NCI-H2196 treated with DMSO at 0.1 percent for 48 hours (cell line): ENCODE data around the gene SSTR4.
"Not testable (repeated sequence)": the region's sequence is repeated elsewhere in the genome, so short reads cannot be mapped to it uniquely, and the experiment has no call there.

Experiments
- DNase-seq: peaks from one replicate; lab custom pipeline; 2025; ENCODE audit not compliant: unreplicated experiment; lab: John Stamatoyannopoulos, UW

Gene SSTR4

DNA sequence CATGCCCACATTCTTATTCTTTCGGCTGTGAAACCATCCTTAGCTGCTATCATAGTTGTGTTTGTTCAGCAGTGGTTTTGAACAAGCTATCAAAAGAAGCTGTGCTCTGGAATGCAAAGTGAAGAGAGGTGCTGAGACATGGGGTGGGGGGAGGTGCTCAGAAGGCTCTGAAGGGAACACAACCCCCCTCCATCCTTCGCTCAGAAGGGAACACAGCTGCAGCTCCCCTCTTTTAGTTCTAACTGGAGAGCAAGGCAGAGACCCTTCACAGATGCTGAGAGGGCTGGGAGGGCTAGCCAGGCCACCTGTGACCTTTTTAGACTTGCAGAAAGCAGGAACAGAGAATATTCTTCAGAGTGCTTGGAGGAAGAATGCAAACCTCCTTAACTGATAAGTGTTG is 17.6 kb upstream of the SSTR4 start:
- no peak for DNase-seq

DNA sequence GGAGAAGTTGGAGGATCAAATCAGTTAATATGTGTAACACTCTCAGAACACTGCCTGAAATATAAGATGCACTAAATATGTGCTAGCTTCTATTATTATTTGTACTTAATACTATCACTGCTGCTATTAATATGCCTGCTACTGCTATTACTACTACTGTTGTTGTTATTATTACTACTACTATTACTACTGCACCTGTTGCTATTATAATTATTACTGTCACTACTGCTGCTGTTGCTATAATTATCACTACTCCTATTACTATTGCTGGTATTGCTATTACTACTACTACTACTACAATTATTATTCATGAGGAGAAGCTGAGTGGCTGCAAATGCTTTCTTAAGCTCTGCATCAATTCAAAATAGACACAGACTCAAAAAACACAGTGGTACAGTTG is 16.7 kb upstream of the SSTR4 start:
- no peak for DNase-seq

DNA sequence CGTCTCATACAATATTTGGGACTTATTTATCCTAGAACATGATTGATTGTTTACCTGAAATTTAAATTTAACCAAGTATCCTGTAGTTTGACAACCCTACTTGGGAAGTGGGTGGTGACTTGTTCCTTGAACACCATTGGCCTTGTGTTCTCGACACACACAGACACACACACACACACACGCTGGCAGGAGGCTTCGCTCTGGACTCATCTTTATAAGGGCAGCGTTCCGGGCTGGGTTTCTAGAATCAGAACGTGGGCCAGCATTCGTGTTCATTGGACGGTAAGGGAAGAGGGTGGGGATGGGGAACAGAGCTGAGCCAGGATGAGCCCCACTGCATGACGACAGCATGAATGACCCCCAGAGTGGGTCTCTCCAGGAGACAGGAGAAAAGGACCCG is 16.2 kb upstream of the SSTR4 start:
- no peak for DNase-seq

DNA sequence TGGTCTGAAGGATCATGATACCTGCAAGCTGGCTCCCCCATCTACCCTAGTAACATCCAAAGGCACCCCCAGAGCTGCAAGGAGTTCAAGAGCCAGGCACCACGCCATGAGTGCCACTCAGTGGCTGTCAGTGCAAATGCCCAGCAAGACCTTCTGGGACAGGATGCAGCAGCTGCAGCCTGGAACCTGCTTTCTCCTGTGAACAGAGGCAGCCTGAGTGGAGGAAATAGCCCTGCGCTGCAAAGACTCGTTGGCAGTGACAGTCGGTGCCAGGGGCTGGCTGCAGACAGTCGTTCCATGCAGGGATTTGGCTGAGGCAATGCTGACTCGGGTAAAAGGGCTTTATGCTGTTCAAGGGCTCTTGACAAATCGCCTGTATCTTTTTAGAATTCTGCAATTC is 15.7 kb upstream of the SSTR4 start:
- no peak for DNase-seq

DNA sequence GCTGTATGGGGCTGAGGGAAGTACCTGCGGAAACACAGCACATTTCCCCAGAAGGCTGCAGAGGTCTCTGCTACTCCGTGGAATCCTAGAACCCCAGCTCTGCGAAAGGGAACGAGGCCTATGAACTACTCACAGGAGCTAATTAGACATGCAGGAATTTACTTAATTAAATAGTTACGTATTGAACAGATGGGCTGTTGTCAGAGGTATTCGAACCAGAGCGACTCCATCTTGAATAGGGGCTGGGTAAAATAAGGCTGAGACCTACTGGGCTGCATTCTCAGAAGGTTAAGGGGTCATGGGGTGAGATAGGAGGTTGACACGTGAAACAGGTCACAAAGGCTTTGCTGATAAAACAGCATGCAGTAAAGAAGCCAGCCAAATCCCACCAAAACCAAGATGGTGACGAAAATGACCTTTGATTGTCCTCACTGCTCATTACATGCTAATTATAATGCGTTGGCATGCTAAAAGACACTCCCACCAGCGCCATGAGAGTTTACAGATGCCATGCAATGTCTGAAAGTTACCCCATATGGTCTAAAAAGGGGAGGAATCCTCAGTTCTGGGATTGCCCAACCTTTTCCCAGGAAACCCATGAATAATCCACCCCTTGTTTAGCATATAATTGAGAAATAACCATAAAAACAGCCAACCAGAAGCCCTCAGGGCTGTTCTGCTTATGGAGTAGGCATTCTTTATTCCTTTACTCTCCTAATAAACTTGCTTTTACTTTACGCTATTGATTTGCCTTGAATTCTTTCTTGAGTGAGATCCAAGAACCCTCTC is 14.7 kb upstream of the SSTR4 start:
- no peak for DNase-seq

DNA sequence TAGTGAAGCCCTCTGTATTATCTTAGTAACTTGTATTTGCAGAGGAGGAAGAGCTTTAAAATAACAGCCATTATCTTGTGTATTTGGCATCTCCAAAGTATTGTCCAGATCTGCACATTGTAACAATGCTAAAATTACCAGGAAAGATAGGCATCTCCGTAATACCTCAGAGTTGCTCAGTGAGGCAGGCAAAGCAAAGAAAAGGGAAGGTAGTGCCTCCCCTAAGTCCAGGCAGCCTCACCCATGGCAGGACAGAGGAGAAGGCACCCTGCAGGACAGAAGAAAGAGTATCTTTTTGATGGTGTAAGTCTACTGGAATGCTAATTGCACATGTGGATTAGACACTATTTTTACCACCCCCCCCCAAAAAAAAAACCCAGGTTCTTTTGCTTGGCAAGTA is 13.6 kb upstream of the SSTR4 start:
- no peak for DNase-seq

DNA sequence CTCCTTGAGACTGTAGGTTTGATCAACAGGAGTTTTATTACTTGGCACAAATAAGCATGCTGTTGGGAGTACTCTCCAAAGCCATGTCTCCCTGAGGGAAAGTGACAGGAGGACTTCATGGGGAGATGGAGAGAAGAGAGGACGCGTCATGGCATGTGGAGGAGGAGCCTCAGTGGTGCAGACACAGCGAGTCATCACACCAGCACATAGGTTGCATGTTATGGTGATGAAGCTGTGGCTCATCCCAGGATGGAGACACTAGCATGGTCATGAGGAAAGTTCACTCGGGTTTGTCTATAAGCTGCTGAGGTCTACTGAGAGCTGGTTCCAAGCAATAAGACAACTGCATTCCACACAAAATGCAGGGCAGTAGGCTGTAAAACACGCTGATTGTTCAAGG is 13.2 kb upstream of the SSTR4 start:
- DNase-seq: no peak

DNA sequence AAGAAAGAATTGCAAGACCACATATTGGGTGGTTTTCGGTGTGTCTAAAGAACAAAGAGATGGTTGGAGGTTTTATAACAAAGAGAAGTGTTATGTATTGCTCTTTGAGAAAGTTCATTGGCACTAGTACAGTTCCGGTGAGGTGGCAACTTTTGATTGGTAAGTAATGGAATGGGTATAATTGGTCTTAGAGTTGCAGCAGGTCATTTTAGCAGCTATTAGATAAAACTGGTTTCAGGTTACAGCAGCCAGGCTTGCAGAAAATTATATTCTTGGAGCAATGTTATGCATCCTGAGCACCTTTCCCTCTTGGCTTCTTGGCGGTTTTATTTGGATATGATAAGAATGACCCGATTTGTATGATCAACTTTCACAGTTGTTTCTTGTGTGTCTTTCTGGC is 12.3 kb upstream of the SSTR4 start:
- no peak for DNase-seq

DNA sequence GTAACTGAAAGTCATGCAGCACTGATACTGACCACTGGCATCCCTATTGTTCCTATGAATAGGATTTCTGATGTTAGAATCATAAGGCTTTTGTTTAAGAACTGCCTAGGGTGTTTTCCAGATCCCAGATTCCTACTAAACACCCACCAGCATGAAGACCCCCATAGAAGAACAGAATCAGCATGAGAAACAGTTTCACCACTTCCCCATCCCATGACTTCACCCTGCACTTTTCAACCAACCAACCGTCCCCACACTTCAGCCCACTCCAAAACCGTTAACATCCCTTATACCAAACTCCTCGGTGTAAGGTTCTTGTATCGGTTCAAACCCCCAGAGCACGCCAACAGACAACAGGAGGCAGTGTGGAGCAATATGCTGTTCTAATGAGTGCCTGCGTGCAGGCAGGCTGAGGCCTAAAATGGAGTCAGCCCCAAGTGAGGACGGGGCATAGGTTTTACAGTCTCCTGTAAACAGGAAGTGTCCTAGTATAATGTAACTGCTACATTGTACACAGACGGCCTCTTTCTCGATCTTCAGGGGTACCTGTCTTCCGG is 11.4 kb upstream of the SSTR4 start:
- no peak for DNase-seq

DNA sequence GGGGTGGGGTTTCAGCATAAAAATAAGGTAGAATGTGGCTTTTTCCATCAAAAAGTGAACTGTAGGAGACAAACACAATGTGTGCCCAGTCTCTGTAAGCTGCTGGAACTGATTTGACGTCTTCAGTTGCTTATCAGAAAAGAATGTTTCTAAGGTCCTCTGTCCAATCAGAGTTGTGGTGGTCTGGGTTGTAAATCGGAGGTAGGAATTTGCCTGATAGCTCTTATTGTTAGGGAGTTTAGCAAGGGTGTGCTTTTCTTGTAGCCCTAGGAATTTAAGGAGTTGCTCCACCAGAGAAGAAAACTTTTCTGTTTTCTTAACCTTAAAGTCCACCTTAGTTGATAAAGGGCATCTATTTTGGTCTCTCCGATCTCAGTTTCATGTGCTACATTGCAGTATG is 10.4 kb upstream of the SSTR4 start:
- DNase-seq: no peak

DNA sequence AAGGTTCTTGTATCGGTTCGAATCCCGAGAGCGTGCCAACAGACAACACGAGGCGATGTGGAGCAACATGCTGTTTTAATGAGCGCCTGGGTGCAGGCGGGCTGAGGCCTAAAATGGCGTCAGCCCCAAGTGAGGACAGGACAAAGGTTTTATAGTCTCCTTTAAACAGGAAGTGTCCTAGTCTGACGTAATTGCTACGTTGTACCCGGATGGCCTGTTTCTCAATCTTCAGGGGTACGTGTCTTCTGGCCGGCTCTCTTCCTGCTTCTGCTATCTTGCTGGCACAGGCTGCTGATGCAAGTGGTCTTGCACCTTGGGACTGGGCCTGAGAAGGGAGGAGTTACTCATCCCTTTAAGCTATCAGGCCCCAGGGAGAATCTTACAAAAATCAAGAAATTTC is 9.6 kb upstream of the SSTR4 start:
- not testable (repeated sequence) for DNase-seq

DNA sequence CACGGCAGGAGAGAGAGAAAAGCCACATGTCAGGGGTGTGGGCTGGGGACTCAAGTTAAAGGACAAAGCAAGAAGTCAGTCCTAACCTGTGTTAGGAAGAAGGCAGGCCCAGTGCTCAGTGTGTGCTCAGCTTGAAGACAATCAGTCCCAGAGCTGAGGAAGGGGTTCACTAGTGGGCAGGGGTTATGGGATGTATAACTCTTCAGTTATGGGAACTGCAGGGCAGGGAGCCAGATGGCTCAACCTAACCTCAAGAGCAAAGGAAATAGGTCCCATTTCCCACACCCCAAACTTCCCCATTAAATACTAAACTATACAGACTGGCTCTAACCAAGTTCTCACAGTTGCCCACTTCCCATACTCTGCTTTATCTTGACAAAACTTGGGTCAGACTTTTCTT is 7.4 kb upstream of the SSTR4 start:
- DNase-seq: no peak

DNA sequence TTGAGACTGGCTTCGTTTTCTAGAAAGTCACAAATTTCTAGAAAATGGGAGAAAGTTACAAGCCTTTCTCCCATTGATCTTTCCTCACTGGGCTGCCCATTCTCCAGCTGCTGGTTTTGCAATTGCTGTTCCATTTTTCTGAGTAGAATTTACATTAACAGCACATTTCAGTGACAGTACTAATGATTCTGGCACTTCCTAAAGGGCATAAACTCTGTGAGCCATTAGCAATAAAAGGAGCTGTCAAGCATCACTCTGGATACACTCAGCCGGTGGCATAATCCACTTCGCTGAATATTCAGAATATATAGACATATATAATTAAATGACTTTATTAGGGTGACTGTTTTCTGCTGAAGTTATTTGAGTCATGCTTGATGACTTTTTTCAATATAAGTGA is 6.7 kb upstream of the SSTR4 start:
- DNase-seq: no peak

DNA sequence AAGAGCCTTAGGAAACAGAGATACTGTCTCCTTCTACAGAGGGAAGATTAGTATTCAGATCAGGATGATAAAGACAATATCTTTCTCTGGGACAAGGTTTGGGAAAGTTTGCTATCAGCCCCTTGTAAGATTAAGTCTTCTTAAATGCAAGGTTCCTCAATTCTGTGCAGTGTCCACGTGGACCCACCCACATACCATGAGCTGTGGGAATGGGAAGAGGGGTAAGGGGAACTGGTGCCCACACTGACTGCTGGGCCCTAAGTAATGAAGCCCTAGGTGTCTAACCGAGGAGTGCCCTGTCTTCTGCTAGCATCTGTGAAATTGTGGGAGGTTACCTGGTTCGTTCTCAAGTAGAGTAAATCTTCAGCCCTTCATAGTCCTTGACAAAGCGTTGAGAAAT is 5.8 kb upstream of the SSTR4 start:
- no peak for DNase-seq

DNA sequence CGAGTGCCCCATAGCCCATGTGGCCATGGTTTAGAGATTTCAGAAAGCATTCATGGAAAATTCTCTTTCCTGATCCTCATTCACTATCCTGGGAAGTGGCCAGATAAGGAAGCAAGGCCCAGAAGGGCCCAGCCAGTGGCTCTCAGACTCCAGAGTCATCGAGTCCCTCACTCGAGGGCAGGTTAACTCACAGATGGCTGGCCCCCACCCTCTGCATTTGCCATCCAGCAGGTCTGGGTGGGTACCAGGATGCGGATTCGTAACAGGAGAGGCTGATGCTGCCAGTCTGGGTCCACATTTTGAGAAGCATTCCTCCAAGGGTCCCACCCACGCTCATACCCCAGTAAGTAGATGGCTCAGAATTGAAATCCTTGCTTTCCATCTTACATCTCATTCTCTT is 3.8 kb upstream of the SSTR4 start:
- DNase-seq: no peak

DNA sequence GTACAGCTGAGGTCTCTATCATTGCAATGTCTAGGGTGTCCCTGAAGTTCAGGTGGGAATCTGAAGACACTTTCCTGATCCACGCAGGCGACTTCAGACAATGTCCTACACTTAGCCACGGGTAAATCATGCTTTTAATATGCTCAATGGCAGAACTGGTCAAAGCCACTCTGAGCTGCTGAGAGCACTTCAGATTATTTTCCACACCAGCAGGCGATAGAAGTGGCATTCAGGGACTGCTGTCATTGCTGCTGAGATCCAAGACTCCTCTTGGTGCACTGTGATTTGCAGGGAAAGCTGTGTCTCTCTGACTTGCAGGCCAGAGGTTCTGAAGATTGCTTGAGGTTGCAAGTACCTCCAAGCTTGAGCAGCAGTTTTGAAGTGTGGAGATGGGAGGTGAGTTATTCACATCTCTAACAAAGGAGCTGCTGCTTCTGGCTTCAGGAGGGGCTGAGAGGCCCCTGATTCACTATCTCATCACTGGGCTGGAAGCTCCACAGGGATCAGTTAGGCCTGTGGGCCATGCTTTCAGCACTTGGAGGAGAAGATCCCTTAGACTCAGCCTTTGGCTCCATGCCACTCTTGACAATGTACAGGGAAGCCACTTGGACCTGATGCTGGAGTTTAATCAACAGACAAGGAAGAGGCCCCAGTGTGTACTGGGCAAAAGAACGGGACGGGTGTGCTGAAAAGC is 2.9 kb upstream of the SSTR4 start:
- no peak for DNase-seq

DNA sequence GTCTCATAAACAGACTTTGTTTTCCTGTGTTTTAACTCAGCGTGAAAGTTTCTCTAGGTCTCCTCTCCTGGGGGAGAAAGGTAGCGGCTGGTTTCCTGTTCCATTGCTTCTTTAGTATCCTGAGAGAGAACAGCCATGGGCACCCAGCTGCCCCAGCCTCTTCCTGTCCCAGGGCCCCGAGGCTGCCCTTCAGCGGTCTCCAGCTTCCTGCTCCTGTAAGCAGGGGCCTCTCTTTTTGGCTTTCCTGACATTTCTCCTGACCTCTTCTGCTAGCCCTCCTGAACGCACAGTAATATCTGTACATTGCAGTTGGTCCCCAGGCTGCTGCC is 2.4 kb upstream of the SSTR4 start:
- DNase-seq: no peak

DNA sequence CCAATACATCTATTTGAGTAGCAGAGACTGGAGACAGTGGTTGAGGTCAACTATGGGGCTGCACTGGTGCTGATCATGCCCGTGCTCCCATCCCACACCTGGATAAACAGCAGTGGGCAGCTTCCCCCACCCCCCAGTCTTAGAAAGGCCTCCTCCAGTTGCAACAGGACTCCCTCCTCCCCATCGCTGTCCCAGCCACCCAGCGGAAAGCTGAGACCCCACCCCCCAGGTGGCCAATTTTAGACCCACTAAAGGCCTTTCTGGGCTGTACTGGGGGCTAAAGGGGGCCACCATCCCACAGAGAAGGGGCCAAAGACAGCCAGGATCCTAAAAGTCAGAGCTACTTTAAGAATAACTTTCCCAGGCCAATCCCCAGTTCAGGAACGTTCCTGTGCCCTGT is 1.2 kb upstream of the SSTR4 start:
- DNase-seq: no peak

DNA sequence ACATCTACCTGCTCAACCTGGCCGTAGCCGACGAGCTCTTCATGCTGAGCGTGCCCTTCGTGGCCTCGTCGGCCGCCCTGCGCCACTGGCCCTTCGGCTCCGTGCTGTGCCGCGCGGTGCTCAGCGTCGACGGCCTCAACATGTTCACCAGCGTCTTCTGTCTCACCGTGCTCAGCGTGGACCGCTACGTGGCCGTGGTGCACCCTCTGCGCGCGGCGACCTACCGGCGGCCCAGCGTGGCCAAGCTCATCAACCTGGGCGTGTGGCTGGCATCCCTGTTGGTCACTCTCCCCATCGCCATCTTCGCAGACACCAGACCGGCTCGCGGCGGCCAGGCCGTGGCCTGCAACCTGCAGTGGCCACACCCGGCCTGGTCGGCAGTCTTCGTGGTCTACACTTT is 619 bp downstream of the SSTR4 start:
- DNase-seq: no peak

DNA sequence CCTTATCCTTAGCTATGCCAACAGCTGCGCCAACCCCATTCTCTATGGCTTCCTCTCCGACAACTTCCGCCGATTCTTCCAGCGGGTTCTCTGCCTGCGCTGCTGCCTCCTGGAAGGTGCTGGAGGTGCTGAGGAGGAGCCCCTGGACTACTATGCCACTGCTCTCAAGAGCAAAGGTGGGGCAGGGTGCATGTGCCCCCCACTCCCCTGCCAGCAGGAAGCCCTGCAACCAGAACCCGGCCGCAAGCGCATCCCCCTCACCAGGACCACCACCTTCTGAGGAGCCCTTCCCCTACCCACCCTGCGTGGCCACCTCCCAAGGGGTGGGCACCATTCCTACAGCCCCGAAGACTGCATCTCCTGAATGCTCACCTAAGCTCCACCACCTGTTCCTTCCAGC is 1.3 kb downstream of the SSTR4 start:
- no peak for DNase-seq

DNA sequence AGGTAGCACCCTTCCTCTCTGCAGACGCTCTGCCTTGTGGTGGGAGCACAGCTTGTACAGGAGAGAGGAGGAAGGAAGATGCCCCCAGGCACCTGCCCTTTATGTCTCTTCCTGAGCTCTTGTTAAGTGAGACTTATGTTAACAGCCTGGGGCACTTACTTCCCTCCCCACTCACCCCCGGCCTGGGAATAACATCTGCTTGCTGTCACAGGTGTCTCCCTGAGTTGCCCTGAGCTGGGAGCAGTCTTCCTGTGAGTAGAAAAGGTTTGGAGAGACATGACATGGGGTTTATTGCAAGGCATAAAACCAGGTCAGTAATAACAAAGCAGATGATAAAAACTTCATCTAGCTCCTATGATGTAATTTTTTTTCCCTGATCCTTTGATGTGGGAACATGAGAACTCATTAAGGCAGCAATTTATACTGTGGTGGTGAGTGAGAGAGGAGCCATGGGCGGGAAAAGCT is 1.9 kb downstream of the SSTR4 start:
- DNase-seq: no peak

DNA sequence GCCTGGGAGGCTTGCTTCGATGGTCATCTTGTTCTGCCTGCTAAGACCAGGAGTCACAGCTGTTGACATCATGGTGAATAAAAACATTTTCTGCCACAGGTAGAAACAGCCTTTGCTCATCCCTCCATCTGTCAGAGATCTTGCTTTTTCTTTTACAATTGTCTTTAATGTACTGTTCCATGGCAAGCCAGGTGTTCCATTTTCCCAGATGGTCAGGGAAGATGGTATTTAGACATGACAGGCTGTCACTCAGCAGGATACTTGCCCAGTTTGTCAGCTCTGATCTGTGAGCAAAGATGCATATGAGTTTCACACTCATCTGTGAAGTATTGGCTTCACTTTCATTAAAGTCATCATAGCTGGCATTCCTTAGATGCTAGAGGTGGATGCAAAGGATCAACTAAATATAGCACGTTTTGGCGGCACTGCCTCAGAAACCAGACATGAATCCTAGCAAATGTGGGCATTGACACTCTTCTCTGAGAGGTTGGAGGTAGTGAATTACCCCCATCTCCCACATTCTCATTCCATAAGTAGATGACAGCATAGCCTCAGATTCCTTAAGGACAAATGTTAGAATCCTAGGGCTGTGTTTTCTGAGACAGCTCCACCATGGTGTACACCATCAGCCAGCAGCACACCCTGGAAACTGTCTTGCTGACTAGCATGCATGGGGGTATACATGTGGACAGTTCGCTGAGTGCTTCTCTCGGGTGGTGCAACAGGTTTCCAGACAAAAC is 4.2 kb downstream of the SSTR4 start:
- DNase-seq: no peak
